Measurements from ENCODE around the gene FITM2.

Gene FITM2

GRCh38 chr20:44255942-44256341, 55.1 kb downstream of the FITM2 start:
- no peak overlapping the region for H3K4me3 ChIP-seq (ENCODE audit: severe bottlenecking)
- H3K4me1 ChIP-seq (ENCODE audit: insufficient read depth, poor library complexity, severe bottlenecking) = no peaks in the 10 kb centered on the region
- DNase-seq (ENCODE audit: low spot score) (no peak), ATAC-seq (ENCODE audit: low read depth) (no peak)
- H3K27me3 ChIP-seq (ENCODE audit: insufficient read depth, poor library complexity, severe bottlenecking) = no peaks in the 10 kb centered on the region
- H3K36me3 ChIP-seq (ENCODE audit: low read depth) = no peaks in the 10 kb centered on the region
- TF ChIP-seq, protein P1, sequence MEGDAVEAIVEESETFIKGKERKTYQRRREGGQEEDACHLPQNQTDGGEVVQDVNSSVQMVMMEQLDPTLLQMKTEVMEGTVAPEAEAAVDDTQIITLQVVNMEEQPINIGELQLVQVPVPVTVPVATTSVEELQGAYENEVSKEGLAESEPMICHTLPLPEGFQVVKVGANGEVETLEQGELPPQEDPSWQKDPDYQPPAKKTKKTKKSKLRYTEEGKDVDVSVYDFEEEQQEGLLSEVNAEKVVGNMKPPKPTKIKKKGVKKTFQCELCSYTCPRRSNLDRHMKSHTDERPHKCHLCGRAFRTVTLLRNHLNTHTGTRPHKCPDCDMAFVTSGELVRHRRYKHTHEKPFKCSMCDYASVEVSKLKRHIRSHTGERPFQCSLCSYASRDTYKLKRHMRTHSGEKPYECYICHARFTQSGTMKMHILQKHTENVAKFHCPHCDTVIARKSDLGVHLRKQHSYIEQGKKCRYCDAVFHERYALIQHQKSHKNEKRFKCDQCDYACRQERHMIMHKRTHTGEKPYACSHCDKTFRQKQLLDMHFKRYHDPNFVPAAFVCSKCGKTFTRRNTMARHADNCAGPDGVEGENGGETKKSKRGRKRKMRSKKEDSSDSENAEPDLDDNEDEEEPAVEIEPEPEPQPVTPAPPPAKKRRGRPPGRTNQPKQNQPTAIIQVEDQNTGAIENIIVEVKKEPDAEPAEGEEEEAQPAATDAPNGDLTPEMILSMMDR (IDR thresholded peaks at IDR 0.05; ENCODE audit: poor library complexity, severe bottlenecking) = no peak
- no peaks in the 10 kb centered on the region for H3K9me3 ChIP-seq (ENCODE audit: severe bottlenecking)
- no peak overlapping the region for H3K27ac ChIP-seq (ENCODE audit: poor library complexity, severe bottlenecking)

GRCh38 chr20:44254073-44254472, 56.9 kb downstream of the FITM2 start:
- Histone ChIP-seq H3K9me3 (ENCODE audit: severe bottlenecking) (no peaks in the 10 kb centered on the region), H3K4me3 (ENCODE audit: severe bottlenecking) (no peak overlapping the region), H3K27me3 (ENCODE audit: insufficient read depth, poor library complexity, severe bottlenecking) (no peaks in the 10 kb centered on the region), H3K4me1 (ENCODE audit: insufficient read depth, poor library complexity, severe bottlenecking) (no peaks in the 10 kb centered on the region), H3K27ac (ENCODE audit: poor library complexity, severe bottlenecking) (no peak overlapping the region), H3K36me3 (ENCODE audit: low read depth) (no peaks in the 10 kb centered on the region)
- DNase-seq (ENCODE audit: low spot score) (no peak), ATAC-seq (ENCODE audit: low read depth) (no peak)
- TF ChIP-seq, protein P1 (IDR thresholded peaks at IDR 0.05; ENCODE audit: poor library complexity, severe bottlenecking) = no peak

DNA sequence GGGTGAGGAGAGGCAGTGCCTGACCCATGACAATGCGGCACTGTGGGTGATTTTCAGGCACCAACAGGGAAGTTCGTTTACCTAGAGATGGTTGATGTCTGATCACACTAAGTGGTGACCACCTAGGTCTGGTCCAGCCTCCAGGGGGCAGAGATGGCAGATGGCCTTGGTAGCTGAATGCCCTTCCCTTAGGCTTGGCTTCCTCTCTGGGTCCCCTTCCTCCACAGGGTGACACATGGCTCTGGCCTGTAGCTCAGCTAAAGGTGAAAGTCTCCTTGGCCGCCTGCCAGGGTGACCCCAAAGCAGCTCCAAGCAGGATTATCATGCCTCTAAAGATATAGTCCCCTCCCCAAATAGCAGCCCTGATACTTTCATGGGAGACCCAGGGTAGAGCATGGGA, 57.5 kb downstream of the FITM2 start:
- no peak for DNase-seq (ENCODE audit: low spot score)
- ATAC-seq (ENCODE audit: low read depth) = no peak
- no peak overlapping the region for H3K4me3 ChIP-seq (ENCODE audit: severe bottlenecking)

More for the DNA sequence above, 57.5 kb downstream of the FITM2 start:
- TF ChIP-seq, protein P1 (IDR thresholded peaks at IDR 0.05; ENCODE audit: poor library complexity, severe bottlenecking) = peak; percentile 24
- Histone ChIP-seq H3K27me3 (ENCODE audit: insufficient read depth, poor library complexity, severe bottlenecking) (no peaks in the 10 kb centered on the region), H3K9me3 (ENCODE audit: severe bottlenecking) (no peaks in the 10 kb centered on the region), H3K27ac (ENCODE audit: poor library complexity, severe bottlenecking) (no peak overlapping the region), H3K4me1 (ENCODE audit: insufficient read depth, poor library complexity, severe bottlenecking) (no peaks in the 10 kb centered on the region), H3K36me3 (ENCODE audit: low read depth) (no peaks in the 10 kb centered on the region)
